Stomach (tissue), 4 donors: Measurements from ENCODE around the gene C16orf46.

Source experiments
- CTCF ChIP-seq, 7 experiments: fragments of 450-650 bp in 4 of 7; fragments of 200-600 bp in 3 of 7; sonication (generic) in 3 of 7; IDR thresholded peaks; one replicate each; pipeline ENCODE4 v1.5.1; 2016 to 2019; ENCODE audit warnings: antibody characterized with exemption in 7 of 7, control low read depth in 2 of 7, mild to moderate bottlenecking in 1 of 7
- POLR2A ChIP-seq, 4 donors: fragments of 450-650 bp; IDR thresholded peaks; one replicate each; pipeline ENCODE4 v1.6.1; 2016; ENCODE audit warnings: antibody characterized with exemption in 4 of 4, control low read depth in 2 of 4, mild to moderate bottlenecking in 1 of 4, moderate library complexity in 1 of 4
- POLR2AphosphoS5 ChIP-seq, 3 donors: sonication (generic); formaldehyde crosslinking; IDR thresholded peaks; one replicate each; pipeline ENCODE4 v1.6.1; 2016; ENCODE audit warnings: antibody characterized with exemption in 3 of 3

- TF ChIP-seq POLR2A (IDR thresholded peaks at IDR 0.05): no peak
- no peak for TF ChIP-seq CTCF (IDR thresholded peaks at IDR 0.05)
- no peak for TF ChIP-seq POLR2AphosphoS5 (IDR thresholded peaks at IDR 0.05)
These were observed 29.9 kb upstream of the C16orf46 start for GRCh38 chr16:81106826-81107503.
